Activated CD8-positive, alpha-beta memory T cell treated with anti-CD3 and anti-CD28 coated beads, Interleukin-2, amount 50 U/mL, for 1 hour (primary cell): ENCODE measurements around the gene LRG1.

Experiments used
- DNase-seq: peaks from one replicate; pipeline ENCODE4 v3.0.0-alpha.2; 2020; ENCODE audit errors: extremely low read depth

The LRG1 gene

GRCh38 chr19:4539693-4540581, at the start of gene LRG1:
Gene LRG1 (minus strand): TSS chr19:4540036. CDS start chr19:4540013, 23 bp downstream.
- no peak for DNase-seq

- DNase-seq = no peak
These were observed 48.5 kb upstream of the LRG1 start for GRCh38 chr19:4588291-4588761.

- DNase-seq = no peak
These were observed 47.7 kb upstream of the LRG1 start for GRCh38 chr19:4587527-4587926.

DNA sequence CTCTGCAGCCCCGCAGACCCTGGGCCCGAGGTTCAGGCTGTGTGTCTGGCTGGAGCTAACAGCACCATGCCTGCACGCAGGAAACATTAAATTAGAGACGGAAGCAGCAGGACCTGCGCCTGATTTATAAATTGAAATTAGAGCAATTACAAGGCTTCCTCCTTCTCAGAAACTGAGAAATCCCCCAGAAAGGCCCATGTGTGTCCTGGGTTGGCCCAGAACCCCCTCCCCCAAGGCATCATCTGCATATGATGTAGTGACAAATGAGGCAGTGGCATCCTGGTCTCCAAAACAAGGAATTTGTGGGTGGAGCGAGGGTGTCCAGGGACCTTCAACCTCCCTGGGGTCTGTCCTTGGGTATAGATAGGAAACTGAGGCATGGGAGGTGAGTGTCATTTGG, 46.9 kb upstream of the LRG1 start:
- DNase-seq = no peak

DNA sequence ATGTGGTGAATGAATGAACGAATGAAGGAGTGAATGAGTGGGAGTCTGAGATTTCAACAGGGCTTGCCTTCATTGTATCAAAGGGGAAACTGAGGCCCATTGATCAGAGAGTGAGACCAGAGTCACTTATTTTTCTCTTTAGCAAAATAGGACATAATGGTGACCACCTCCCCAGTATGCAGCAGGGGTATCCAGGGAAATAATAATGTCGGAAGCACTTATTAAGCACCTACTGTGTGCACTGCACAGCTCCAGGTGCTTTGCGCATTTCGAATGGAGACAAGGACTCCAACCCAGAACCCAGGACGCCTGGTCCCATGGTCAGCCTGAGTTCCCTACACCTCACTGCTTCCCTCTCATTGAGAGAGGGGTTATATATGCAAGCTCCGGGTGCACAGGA, 46.4 kb upstream of the LRG1 start:
- no peak for DNase-seq

GRCh38 chr19:4585556-4585955, 45.7 kb upstream of the LRG1 start:
- no peak for DNase-seq

DNA sequence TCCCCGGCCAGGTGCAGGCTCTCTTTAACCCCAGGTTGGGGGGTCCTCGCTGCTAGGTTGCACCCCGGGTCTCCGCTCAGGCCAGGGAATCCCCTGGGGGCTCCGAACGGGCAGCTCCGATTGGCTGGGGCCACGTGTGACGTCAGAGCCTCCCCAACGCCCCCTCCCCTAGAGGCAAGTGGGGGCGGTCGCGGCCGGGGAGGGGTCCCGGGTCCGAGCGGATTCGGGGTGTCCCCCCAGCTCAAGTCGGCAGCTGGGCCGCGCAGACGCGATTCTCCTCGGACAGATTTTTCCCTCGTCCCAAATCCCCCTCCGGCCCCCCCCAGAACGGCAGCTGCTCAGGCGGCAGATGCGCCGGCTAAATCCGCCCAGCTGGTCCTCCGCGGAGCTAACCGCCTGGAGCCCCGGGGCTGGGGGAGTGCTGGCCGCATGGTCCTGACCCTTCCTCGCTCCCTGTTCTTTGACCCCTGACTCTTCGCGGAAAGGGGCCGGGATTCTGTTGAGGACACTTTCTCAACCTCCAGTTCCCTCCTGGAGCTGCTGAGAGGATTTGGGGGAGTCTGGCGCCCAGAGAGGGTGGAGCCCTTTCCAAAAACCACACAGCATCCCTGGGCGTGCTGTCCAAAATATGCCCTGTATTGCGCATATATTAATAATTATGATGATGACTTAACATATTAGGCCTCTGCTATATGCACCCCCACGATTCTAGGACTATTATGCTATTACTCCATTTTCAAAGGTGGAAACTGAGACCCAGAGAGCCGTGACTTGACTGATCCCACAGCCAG, 45.0 kb upstream of the LRG1 start:
- no peak for DNase-seq

GRCh38 chr19:4583961-4584669, 44.3 kb upstream of the LRG1 start:
- no peak for DNase-seq

GRCh38 chr19:4582980-4583842, 43.4 kb upstream of the LRG1 start:
- DNase-seq = no peak

DNA sequence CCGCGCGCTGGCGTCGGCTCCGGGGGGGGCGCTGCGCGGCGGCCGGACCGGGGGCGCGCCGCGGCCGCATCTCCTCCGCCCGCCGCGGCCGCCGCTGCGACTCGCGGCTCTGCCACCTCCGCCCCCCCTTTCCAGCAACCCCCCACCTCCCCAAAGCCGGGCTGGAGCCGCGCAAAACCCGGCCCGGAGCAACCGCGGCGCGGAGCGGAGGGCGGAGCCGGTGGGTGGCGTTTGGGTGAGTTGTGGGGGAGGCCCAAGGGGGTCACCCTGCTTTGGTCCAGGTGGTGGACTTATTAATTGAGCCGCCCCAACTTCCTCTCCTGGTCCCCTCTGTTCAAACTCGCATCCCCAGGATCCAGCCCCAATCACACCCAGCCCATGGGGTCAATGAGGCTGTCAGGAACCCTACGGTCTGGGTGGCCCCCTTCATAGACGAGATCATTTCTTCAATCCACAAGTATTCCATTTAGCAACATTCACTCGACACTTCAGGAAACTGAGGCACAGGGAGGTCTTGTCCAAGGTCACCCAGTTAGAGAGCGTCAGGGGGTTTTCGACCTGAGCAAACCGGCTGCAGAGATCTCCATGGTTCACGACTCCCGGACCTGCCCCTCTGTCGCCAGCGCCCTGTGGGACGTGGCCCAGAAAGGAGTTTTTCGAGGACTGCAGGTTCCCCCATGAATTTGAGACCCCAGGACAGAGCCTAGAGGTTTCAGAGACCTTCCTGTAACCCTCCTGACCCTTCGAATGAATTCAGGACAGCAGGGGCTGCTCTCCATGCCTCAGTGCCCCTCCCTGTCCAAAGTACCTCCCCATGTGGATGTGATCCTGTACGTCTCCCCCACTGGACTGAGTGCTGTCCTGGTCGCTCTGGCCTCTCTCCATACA, 42.1 kb upstream of the LRG1 start:
- no peak for DNase-seq

GRCh38 chr19:4580961-4581665, 41.3 kb upstream of the LRG1 start:
- DNase-seq = no peak

DNA sequence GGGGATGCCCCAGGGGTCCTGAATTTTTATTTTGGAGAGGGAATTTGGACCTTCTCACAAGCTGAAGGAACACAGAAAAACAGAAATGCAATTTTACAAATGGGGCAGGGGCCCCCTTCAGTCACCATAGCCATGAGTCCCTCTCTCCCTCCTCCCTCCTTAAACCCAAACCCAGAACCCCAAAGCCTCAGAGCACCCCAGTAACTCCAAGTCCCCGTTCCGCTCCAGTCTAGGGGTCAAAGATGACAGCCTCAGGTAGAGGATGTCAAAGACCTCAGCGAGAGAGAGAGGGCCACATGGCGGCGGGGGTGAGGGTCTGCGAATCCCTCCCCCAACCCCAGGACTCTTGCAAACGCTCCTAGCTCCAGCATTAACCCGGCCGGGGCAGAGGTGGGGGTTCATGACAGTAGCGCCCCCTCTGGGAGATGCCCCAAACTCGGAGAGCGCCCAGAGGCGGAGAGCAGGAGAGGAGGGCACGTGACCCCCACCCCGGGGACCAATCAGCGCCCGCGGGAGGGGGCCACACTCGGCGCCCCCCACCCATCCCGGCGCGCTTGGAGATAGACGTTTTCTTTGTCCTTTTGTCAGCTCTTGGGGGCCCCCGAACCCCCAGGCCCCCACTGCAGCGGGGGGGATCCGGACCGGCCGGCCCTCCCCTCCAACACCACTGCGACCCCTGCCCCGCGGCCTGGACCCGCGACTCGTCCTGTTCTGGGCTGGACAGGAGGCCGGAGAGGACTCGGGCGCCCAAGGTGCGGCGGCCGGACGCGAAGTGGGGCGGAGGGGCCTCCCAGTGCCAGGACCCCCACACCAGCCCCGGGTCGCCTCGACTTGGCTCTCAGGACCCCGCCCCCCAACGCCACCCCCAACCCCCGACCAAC, 40.4 kb upstream of the LRG1 start:
- DNase-seq = no peak

DNA sequence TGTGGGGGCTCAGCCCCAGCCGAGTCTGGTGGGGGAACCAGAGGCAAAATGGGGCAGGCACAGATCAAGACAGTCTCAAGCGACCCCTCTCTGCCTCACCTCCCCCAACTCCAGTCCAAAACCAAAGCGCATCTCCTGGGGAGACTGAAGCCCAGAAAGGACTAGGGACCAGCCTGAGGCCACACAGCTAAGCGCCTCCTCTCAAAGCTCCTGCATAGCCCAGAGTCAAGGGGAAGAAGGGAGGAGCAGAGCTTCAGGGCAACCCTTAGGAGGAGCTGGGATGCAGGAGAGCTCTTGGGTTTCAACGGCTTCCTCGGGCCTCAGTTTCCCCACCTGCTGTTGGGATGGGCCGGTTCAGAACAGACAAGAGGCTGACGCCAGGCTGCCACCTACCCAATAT, 39.6 kb upstream of the LRG1 start:
- DNase-seq = no peak

DNA sequence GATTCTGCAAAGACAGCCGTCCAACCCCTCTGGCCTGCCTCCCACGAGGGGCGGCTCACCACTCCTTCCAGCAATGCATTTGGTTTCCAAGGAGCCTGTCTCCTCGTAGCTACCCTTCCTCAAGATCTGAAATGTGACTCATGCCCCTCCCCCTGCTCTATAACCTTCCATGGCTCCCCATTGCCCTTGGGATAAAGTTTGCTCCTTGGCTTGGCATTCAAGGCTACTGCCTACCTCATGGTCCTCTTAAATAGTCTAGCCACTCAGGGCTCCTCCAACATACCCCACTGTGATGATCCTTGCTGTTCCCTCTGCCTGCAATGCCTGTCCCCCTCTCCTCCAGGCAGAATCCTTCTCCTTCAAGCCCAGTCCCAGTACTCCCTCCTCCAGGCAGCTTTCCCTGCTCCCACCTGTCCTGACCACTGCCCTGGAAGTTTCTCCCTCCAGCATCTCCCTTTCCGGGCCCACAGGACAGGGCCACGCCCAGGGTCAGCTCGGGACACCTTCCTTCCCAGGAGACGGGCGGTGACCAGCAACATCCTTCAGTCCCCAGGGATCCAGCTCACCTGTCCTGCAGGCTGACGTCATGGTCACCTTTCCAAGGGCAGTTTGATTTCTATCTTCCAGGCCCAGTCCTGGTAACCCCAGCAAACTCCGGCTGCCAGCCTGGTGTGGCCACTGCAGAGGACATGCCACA, 38.9 kb upstream of the LRG1 start:
- no peak for DNase-seq

GRCh38 chr19:4577020-4577782, 37.4 kb upstream of the LRG1 start:
- DNase-seq = no peak

GRCh38 chr19:4576016-4576933, 36.4 kb upstream of the LRG1 start:
- DNase-seq = no peak
